NCI-H524 (cell line): ENCODE data around the gene BCL7A.
"Not testable (repeated sequence)": the region's sequence is repeated elsewhere in the genome, so short reads cannot be mapped to it uniquely, and the experiment has no call there.

Experiments
- DNase-seq, 2 experiments: peaks; one replicate each; lab custom pipeline; 2025; lab: John Stamatoyannopoulos, UW

The BCL7A gene

GRCh38 chr12:122054842-122055520 lies 33.3 kb downstream of the BCL7A start:
- DNase-seq: no peak

DNA sequence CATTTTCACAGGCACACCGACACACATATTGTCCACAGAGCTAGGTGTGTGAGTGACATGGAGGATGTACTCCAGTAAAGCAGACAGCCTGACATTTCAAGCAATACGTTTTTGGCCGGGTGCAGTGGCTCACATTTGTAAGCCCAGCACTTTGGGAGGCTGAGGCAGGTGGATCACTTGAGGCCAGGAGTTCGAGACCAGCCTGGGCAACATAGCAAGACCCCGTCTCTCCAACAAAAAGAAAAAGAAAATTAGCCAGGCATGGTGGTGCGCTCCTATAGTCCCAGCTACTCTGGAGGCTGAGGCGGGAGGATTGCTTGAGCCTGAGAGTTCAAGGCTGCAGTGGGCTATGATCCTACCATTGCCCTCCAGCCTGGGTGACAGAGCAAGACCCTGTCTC lies 34.7 kb downstream of the BCL7A start:
- not testable (repeated sequence) for DNase-seq

DNA sequence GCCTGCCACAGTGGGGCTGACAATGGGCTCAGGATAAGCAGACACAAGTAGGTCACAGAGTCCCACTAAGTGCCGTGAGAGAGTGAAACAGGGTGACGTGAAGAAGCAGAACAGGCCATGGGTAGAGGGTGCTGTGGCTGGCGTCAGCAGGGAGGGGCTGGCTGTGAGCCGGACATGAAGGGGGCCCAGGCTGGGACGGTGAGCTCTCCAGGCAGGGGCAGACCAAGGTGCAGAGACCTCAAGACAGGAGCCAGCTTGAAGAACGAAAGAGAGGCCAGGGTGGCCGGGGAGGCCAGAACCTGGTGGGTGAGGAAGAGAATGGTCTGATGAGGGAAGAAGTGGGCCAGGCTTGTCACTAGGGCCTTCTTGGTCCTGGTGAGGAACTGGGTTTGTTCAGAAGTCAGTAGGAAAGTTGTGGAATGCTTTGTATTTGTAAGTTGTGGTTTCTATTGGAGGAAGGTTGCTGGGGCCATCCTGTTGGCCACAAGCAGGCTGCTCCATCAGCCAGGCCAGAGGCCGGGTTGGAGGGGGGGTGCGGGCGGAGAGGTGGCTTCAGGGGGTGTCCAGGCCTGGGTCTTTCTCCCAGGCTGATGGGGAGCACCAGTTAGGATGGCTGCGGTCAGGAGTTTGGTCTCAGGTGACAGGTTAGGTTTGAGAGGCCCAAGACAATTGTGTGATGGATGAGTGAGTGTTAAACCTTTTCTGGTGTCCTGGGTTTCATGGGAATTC lies 35.5 kb downstream of the BCL7A start:
- no peak for DNase-seq

- DNase-seq: no peak
Observed at GRCh38 chr12:122057769-122058168, 36.1 kb downstream of the BCL7A start.

- DNase-seq: no peak
Observed at GRCh38 chr12:122058549-122059149, 37.0 kb downstream of the BCL7A start.

GRCh38 chr12:122059203-122059960 lies 37.7 kb downstream of the BCL7A start:
- DNase-seq: no peak

DNA sequence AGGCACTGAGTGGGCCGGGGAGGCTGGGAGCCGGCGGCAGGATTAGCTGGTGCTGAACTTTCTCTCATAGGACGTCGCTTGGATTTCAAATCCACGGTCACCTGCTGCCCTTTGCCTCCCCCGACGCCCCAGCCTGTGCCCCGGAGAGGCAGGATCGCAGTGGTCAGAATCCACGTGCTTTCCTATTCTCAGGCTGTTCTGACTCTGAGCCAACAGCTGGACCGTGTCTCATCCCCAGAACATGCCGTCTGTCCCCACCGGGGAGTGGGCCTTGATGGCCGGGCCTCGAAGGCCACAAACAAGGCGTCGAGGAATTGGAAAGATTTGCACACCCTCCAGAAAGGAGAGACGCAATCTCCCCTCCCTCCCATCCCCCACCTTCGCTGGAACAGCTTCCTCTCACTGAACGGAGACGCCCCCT lies 38.4 kb downstream of the BCL7A start:
- DNase-seq: no peak

GRCh38 chr12:122061253-122061652 lies 39.6 kb downstream of the BCL7A start:
- DNase-seq: no peak

GRCh38 chr12:122062832-122063693 lies 41.4 kb downstream of the BCL7A start:
- DNase-seq: no peak

DNA sequence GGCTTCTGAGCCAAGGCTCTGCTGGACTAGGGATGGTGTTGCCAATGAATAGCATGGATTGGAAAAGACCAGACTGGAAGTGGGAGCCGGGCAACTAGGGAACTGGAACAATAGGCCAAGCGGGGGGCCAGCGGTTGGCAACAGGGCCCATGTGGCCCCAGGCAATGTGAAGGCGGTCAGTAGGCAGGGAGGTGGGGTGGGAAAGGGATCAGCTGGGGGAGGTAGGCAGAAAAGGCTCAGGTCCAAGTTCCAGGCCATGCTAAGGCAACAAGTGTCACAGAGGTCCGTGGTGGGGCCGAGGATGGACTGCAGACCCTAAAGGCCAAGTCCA lies 42.0 kb downstream of the BCL7A start:
- DNase-seq: no peak

GRCh38 chr12:122064025-122064777 lies 42.5 kb downstream of the BCL7A start:
- DNase-seq: peak; percentile 98 to 99

DNA sequence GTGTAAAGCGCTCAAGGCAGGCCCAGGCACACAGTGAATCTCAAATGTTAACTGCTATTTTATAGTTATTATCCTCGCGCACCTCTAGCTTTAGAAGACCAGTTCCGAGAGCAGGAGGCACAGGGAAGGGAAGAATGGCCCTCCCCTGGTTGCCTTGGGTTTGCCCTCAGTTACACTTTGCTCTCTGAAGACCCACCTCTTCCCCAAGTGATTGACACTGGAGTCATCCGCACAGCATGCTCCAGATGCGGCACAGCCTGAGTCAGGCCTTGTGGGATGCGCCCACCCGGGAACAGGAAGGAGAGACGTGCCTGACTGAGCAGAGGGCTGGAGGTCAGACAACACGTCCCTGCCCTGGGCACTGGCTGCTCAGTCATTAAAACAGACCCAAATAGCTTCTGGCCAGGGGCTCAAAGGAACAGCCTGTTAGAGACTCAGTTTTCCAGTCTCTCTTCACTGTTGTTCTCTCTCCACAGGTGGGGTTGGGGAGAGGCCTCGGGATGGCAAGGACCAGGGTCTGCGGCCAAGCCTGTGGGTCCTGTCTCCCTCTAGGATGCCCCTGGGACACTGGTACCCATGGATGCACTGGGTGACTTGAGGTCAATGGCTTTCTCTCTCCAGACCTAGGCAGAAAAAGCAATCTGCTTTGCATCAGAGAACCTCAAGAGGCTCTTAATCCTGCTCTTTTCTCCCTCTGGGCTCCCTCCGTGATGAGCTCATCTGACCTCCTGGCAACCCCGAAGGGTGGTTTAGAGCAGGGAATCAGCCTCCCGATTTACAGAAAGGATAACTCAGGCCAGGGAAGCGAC lies 43.3 kb downstream of the BCL7A start:
- DNase-seq: peak; percentile 79 to 84

DNA sequence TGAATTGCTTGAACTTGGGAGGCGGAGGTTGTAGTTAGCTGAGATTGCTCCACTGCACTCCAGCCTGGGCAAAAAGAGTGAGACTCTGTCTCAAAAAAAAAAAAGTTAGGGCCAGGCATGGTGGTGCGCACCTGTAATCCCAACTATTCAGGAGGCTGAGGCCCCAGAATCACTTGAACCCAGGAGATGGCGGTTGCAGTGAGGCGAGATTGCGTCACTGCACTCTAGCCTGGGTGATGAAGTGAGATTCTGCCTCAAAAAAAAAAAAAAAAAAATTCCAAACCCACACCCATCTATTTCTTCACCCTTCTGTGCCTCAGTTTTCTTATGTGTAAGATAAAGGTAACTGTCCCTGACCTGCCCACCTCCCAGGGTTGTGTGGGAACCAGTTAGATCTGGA lies 45.9 kb downstream of the BCL7A start:
- DNase-seq: no peak

GRCh38 chr12:122067966-122068365 lies 46.3 kb downstream of the BCL7A start:
- DNase-seq: no peak

DNA sequence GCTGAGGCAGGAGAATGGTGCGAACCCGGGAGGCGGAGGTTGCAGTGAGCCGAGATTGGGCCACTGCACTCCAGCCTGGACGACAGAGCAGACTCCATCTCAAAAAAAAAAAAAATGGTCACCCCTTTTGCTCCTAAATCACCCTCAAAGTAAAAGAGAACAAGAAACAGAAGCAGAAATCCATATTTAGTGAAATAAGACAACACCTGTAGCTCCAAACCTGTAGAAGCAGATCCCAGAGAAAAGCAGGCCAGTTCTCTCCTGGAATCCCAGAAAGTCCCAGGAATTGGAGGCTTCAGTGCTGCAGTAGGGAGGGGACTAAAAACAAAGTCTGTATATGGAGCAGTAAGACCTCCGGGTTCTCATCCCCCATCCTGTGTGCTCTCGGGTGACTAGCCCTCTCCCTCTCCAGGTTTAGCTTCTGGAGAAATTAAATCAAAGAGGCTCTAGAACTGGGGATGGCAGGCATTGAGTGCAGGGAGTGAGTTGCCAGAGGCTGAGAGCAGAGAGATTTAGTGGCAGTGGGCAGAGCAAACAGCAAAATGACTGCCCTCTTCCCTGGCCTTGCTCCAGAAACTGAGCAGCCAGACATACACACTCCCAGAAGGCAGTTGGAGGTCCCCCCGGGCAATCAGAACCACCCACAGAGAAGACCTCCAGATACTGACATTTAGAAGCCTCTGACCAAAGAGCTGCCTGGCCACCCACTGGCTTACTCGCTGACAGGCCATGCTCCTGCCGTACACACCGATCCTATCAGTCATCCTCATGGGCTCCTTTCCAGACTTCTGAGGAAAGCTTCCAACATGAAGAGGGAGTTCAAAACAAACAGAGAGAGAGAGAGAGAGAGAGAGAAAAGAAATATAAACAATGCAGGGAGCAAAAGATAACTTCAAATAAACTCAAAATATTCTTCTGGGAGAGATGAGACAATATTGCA lies 50.6 kb downstream of the BCL7A start:
- no peak for DNase-seq

GRCh38 chr12:122073815-122074214 lies 52.1 kb downstream of the BCL7A start:
- DNase-seq: no peak

DNA sequence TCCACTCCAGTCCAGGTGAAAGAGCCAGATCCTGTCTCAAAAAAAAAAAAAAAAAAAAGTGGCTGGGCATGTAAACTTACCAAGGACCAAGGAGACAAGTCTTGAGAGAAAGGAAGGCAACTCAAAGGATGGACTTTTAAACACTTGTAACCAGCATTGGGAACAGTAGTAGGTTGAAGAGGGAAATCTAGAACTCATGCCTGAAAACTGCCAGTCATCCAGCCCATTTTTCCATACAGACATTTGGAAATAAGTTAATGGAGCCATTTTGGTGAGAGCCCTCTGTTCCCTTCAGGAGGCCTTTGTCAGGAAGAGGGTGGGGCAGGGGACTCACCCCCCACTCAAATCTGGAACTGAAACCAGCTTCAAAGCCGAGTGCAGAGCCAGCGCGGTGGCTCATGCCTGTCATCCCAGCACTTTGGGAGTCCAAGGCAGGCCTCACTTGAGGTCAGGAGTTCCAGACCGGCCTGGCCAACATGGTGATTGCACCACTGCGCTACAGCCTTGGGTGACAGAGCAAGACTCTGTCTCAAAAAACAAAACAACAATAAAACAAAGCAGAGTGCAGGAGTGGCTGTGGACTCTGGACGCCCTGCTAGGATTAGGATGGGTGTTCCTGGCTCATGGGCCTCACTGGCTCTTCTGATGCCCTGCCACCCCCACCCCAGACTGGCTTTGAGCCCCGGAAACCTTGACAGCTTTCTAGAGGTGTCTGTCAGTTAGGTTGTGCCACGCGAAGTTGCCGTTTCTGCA lies 55.2 kb downstream of the BCL7A start:
- DNase-seq: no peak
